ENCODE data around the gene CACNA1C.

CACNA1C gene

GRCh38 chr12:2263901-2264300, 211.1 kb downstream of the CACNA1C start:
- DNase-seq = no peak

GRCh38 chr12:2264651-2265232, 212.0 kb downstream of the CACNA1C start:
- no peak for DNase-seq

GRCh38 chr12:2265461-2266167, 212.8 kb downstream of the CACNA1C start:
- DNase-seq = no peak

- no peak for DNase-seq
These were observed 214.2 kb downstream of the CACNA1C start for GRCh38 chr12:2266666-2267620.

- DNase-seq = no peak
These were observed 215.1 kb downstream of the CACNA1C start for GRCh38 chr12:2267703-2268470.

GRCh38 chr12:2268471-2269286, 215.9 kb downstream of the CACNA1C start:
- no peak for DNase-seq

GRCh38 chr12:2270846-2271245, 218.1 kb downstream of the CACNA1C start:
- DNase-seq = no peak

GRCh38 chr12:2271961-2272360, 219.2 kb downstream of the CACNA1C start:
- DNase-seq = no peak

- DNase-seq = no peak
These were observed 220.5 kb downstream of the CACNA1C start for GRCh38 chr12:2273288-2273687.

GRCh38 chr12:2273751-2274150, 221.0 kb downstream of the CACNA1C start:
- DNase-seq = no peak

- no peak for DNase-seq
These were observed 221.9 kb downstream of the CACNA1C start for GRCh38 chr12:2274733-2275132.

- no peak for DNase-seq
These were observed 223.7 kb downstream of the CACNA1C start for GRCh38 chr12:2276288-2277033.

- no peak for DNase-seq
These were observed 224.8 kb downstream of the CACNA1C start for GRCh38 chr12:2277492-2278155.

GRCh38 chr12:2281446-2281845, 228.7 kb downstream of the CACNA1C start:
- DNase-seq = no peak

GRCh38 chr12:2282318-2282717, 229.5 kb downstream of the CACNA1C start:
- DNase-seq = no peak

GRCh38 chr12:2283480-2283879, 230.7 kb downstream of the CACNA1C start:
- no peak for DNase-seq

GRCh38 chr12:2283916-2284315, 231.1 kb downstream of the CACNA1C start:
- DNase-seq = no peak

GRCh38 chr12:2284321-2284813, 231.6 kb downstream of the CACNA1C start:
- no peak for DNase-seq

GRCh38 chr12:2284857-2285256, 232.1 kb downstream of the CACNA1C start:
- DNase-seq = peak; percentile 36

- DNase-seq = no peak
These were observed 232.7 kb downstream of the CACNA1C start for GRCh38 chr12:2285462-2285861.
